Colonic mucosa (tissue), 4 donors: ENCODE measurements around the gene MACROD2. TPM values are rescaled to one million over a fixed set of nuclear protein-coding genes. Genes with fewer than 3 reads are reported as not detected.

Experiments used
- DNase-seq: peaks from one replicate; pipeline ENCODE4 v3.0.0-alpha.2; 2020
- H3K27ac ChIP-seq: fragments of 200-600 bp; one replicate; pipeline ENCODE4 v1.8.0; 2021
- H3K27me3 ChIP-seq: fragments of 200-600 bp; one replicate; pipeline ENCODE4 v1.8.0; 2021
- H3K36me3 ChIP-seq: fragments of 200-600 bp; one replicate; pipeline ENCODE4 v1.8.0; 2021
- H3K4me1 ChIP-seq: fragments of 200-600 bp; one replicate; pipeline ENCODE4 v1.8.0; 2021; ENCODE audit warnings: mild to moderate bottlenecking
- H3K4me3 ChIP-seq: fragments of 200-600 bp; one replicate; pipeline ENCODE4 v1.8.0; 2021
- H3K9ac ChIP-seq, 2 donors: one replicate each; pipeline ENCODE4 v1.7.0; 2013; ENCODE audit warnings: control low read depth in 2 of 2, low read depth in 2 of 2, low read length in 2 of 2
- H3K9me3 ChIP-seq: fragments of 200-600 bp; one replicate; pipeline ENCODE4 v1.8.0; 2021
- CTCF ChIP-seq: fragments of 200-600 bp; IDR thresholded peaks from one replicate; pipeline ENCODE4 v1.8.0; 2022; ENCODE audit warnings: antibody characterized with exemption, mild to moderate bottlenecking
- intact Hi-C: fragments of 100-400 bp; cut with DNase I; formaldehyde crosslinking; loops from one replicate; pipeline ENCODE4 v1.14.1; 2022
- total RNA-seq, 2 donors: library from RNA; stranded (reverse); fragmentation: NEBNext Ultra II Directional in 1 of 2; extraction: Animal tissue kit (Norgen Biotek cat#: 25700) in 1 of 2; gene quantifications; one replicate each; pipeline ENCODE4 v1.2.1, GENCODE V29; 2021
- donor health status: healthy.
- donor health status: DM: no; HTN: no; CAD: no.
- donor health status: DM: no; HTN: no; CAD: no.

Gene MACROD2
- total RNA-seq, 2 donors from 2014 or later = 3.2 to 3.3 TPM

- Histone ChIP-seq H3K4me1 (no peaks in the 10 kb centered on the region), H3K4me3 (no peak overlapping the region), H3K36me3 (no peaks in the 10 kb centered on the region), H3K27ac (no peak overlapping the region), H3K9ac (no peak overlapping the region), H3K9me3 (no peaks in the 10 kb centered on the region), H3K27me3 (no peaks in the 10 kb centered on the region)
- no peak for TF ChIP-seq CTCF
- no peak for DNase-seq
- intact Hi-C loops = no loop called here
Measured at GRCh38 chr20:15091421-15092037, 1096.2 kb downstream of the MACROD2 start.

GRCh38 chr20:15098351-15098750 is 1103.0 kb downstream of the MACROD2 start:
- intact Hi-C loops = no loop called here
- no peak overlapping the region for H3K27ac ChIP-seq
- no peaks in the 10 kb centered on the region for H3K27me3 ChIP-seq
- no peaks in the 10 kb centered on the region for H3K4me1 ChIP-seq
- no peaks in the 10 kb centered on the region for H3K9me3 ChIP-seq
- no peak overlapping the region for H3K4me3 ChIP-seq
- no peaks in the 10 kb centered on the region for H3K36me3 ChIP-seq
- no peak overlapping the region for H3K9ac ChIP-seq
- DNase-seq = no peak
- TF ChIP-seq CTCF = no peak

GRCh38 chr20:15099130-15099529 is 1103.8 kb downstream of the MACROD2 start:
- Histone ChIP-seq H3K4me1 (no peaks in the 10 kb centered on the region), H3K27me3 (no peaks in the 10 kb centered on the region), H3K9me3 (no peaks in the 10 kb centered on the region), H3K36me3 (no peaks in the 10 kb centered on the region), H3K4me3 (no peak overlapping the region), H3K9ac (no peak overlapping the region), H3K27ac (no peak overlapping the region)
- no peak for TF ChIP-seq CTCF
- intact Hi-C loops = no loop called here
- DNase-seq = no peak

- H3K9me3 ChIP-seq = no peaks in the 10 kb centered on the region
- DNase-seq = no peak
- no peak overlapping the region for H3K9ac ChIP-seq
- H3K4me3 ChIP-seq = no peak overlapping the region
- H3K4me1 ChIP-seq = no peaks in the 10 kb centered on the region
- H3K27ac ChIP-seq = no peak overlapping the region
- no peaks in the 10 kb centered on the region for H3K27me3 ChIP-seq
- H3K36me3 ChIP-seq = no peaks in the 10 kb centered on the region
- TF ChIP-seq CTCF = no peak
- intact Hi-C loops = no loop called here
Measured at GRCh38 chr20:15100506-15101160, 1105.3 kb downstream of the MACROD2 start.

- no peak overlapping the region for H3K27ac ChIP-seq
- no peak overlapping the region for H3K9ac ChIP-seq
- no peak overlapping the region for H3K4me3 ChIP-seq
- H3K36me3 ChIP-seq = no peaks in the 10 kb centered on the region
- H3K4me1 ChIP-seq = no peaks in the 10 kb centered on the region
- intact Hi-C loops = no loop called here
- H3K9me3 ChIP-seq = no peaks in the 10 kb centered on the region
- no peak for TF ChIP-seq CTCF
- no peaks in the 10 kb centered on the region for H3K27me3 ChIP-seq
- no peak for DNase-seq
Measured at GRCh38 chr20:15107931-15108330, 1112.6 kb downstream of the MACROD2 start.
